K562 (cell line): Measurements from ENCODE around the gene ATXN2L. TPM values are rescaled to one million over a fixed set of nuclear protein-coding genes. Genes with fewer than 3 reads are reported as not detected.

ENCODE experiments used
- AFF1 ChIP-seq, 2 experiments: fragments of 450-650 bp; IDR thresholded peaks; 2 replicates each; pipeline ENCODE4 v1.6.1; 2018; ENCODE audit warnings: mild to moderate bottlenecking in 2 of 2, low read depth in 1 of 2; ENCODE audit not compliant: partially characterized antibody in 2 of 2
- ATF7 ChIP-seq: fragments of 450-650 bp; IDR thresholded peaks from 2 replicates; pipeline ENCODE4 v1.7.1; 2014; ENCODE audit warnings: mild to moderate bottlenecking, moderate library complexity
- CHD4 ChIP-seq: fragments of 200-600 bp; sonication (generic); IDR thresholded peaks from 3 replicates; pipeline ENCODE4 v1.6.1; 2012; ENCODE audit warnings: low read depth, mild to moderate bottlenecking, mixed read lengths, low read length, inconsistent platforms; ENCODE audit not compliant: insufficient read depth, insufficient replicate concordance, poor library complexity, severe bottlenecking
- ESRRB ChIP-seq: fragments of 250-450 bp; sonication (Bioruptor Pico); IDR thresholded peaks from 2 replicates; pipeline ENCODE4 v1.5.0; 2020; ENCODE audit warnings: mild to moderate bottlenecking, moderate library complexity, borderline replicate concordance
- GATAD2B ChIP-seq: fragments of 450-650 bp; IDR thresholded peaks from 2 replicates; pipeline ENCODE4 v1.6.1; 2017; ENCODE audit warnings: mild to moderate bottlenecking, borderline replicate concordance
- HSF4 ChIP-seq: fragments of 250-450 bp; sonication (Bioruptor Pico); IDR thresholded peaks from 2 replicates; pipeline ENCODE4 v2.1.2; 2022; ENCODE audit warnings: mild to moderate bottlenecking, moderate library complexity, borderline replicate concordance
- KLF13 ChIP-seq: fragments of 450-650 bp; IDR thresholded peaks from 2 replicates; pipeline ENCODE4 v1.6.1; 2016; ENCODE audit warnings: missing genetic modification characterization, low read depth, mild to moderate bottlenecking, missing compliant biosample characterization, moderate library complexity, borderline replicate concordance
- POU5F1 ChIP-seq: fragments of 150-350 bp; IDR thresholded peaks from 2 replicates; pipeline ENCODE4 v1.6.1; 2014; ENCODE audit warnings: borderline replicate concordance, low read length, low read depth, mild to moderate bottlenecking; ENCODE audit not compliant: partially characterized antibody
- PYGO2 ChIP-seq: fragments of 450-650 bp; IDR thresholded peaks from 2 replicates; pipeline ENCODE4 v1.6.1; 2016; ENCODE audit warnings: mild to moderate bottlenecking, missing genetic modification characterization, moderate library complexity, missing compliant biosample characterization
- RAD51 ChIP-seq: fragments of 450-650 bp; IDR thresholded peaks from 2 replicates; pipeline ENCODE4 v1.7.1; 2016; ENCODE audit warnings: low read depth, mild to moderate bottlenecking, borderline replicate concordance
- TOE1 ChIP-seq, 2 experiments: fragments of 450-650 bp in 1 of 2; sonication (generic) in 1 of 2; formaldehyde crosslinking in 1 of 2; IDR thresholded peaks; 2 replicates each; pipeline versions ENCODE4 v1.7.1 to v1.8.0; 2016 to 2022; ENCODE audit warnings: borderline replicate concordance in 2 of 2, mild to moderate bottlenecking in 2 of 2, antibody characterized with exemption in 1 of 2, inconsistent platforms in 1 of 2, low read depth in 1 of 2, missing genetic modification reagents in 1 of 2, moderate library complexity in 1 of 2
- XRCC5 ChIP-seq: fragments of 200-400 bp; formaldehyde crosslinking; IDR thresholded peaks from 2 replicates; pipeline ENCODE4 v1.6.1; 2017; ENCODE audit warnings: low read depth, mild to moderate bottlenecking, low read length
- ZFP36 ChIP-seq: fragments of 150-350 bp; IDR thresholded peaks from 2 replicates; pipeline ENCODE4 v1.6.1; 2018; ENCODE audit warnings: low read length, low read depth; ENCODE audit not compliant: partially characterized antibody
- polyA plus RNA-seq, 8 experiments: library from polyadenylated mRNA; depleted of rRNA in 4 of 8; stranded (reverse) in 5 of 8; unstranded in 3 of 8; fragments of >200 nt; fragmentation: Nextera tagmentation in 2 of 8; fragmentation: Illumina TruSeq in 1 of 8; extraction: Ambion mirVana in 2 of 8; extraction: Trizol in 1 of 8; gene quantifications; 2 replicates each; pipeline versions ENCODE4 v1.2.1 to v1.2.3, GENCODE V29; 2011 to 2014; ENCODE audit warnings: inconsistent platforms in 1 of 8, missing spikeins in 1 of 8
- total RNA-seq, 7 experiments: library from RNA; depleted of rRNA in 6 of 7; stranded (reverse); fragments of >200 nt in 6 of 7; fragmentation: Illumina TruSeq in 2 of 7; extraction: Trizol in 2 of 7; gene quantifications; 2 replicates each; pipeline versions ENCODE4 v1.2.1 to v1.2.3, GENCODE V29; 2011 to 2021; ENCODE audit warnings: low replicate concordance in 1 of 7
- TF ChIP-seq, protein P1 (sequence below): sonication (generic); formaldehyde crosslinking; IDR thresholded peaks from 2 replicates; pipeline ENCODE4 v1.8.0; 2022; ENCODE audit warnings: mild to moderate bottlenecking, missing genetic modification reagents

Gene ATXN2L
- total and polyA plus RNA-seq, 9 of the 15 experiments (the other 6 are each of a cell fraction or from before 2014, with no cell fraction given), result 3.8 to 280 (median 37.2) TPM

DNA sequence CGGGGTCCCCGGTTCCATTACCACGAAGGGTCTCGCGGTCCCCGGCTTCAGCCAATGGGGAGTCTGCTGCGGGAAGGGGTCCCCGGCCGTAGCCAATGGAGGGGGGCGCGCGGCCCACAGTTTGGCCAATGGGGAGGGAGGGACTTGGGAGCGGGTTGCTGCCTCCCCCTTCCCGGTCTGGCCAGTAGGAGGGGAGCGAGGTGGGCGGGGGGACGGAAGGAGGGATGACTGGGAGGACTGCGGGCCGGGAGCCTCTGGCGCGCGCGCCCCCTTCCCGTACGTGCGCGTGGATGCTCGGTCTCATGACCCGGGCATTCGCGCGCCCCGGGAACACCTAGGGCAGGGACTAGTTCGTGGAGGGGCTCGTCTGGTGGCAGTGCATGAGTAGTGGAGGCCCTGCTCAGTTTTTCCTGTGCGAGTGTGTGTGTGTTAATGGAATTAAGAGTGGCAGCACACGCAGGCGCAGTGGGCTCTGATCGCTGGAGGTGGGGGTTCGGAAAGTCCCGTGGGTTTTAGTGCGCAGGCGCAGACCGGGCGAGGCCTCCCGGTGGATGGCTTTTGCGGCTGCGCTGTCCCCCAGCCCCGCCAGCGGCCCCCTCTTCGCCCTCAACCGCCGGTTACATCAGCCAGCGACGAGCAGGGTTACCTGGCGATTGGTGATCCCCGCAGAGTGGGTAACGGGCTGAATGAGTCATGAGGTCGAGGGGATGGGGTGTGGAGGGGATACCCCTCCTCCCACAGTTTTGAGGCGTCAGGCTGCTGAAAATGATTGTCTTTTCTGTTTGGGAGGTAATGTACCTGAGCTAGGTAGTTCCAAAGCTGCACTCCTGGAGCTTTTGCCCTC lies 1.3 kb downstream of the ATXN2L start (continued):
- TF ChIP-seq AFF1 (IDR thresholded peaks at IDR 0.05; ENCODE audit: low read depth in 1 of 2, partially characterized antibody in 2 of 2), result peak in 1 of 2 experiments; percentile 16
- TF ChIP-seq XRCC5, result 0 out of 2 replicates have a peak, but pooled peaks have one; percentile 15
- no peak for TF ChIP-seq ZFP36
- no peak for TF ChIP-seq HSF4 (CRISPR knock-in tag)
- TF ChIP-seq, protein P1, sequence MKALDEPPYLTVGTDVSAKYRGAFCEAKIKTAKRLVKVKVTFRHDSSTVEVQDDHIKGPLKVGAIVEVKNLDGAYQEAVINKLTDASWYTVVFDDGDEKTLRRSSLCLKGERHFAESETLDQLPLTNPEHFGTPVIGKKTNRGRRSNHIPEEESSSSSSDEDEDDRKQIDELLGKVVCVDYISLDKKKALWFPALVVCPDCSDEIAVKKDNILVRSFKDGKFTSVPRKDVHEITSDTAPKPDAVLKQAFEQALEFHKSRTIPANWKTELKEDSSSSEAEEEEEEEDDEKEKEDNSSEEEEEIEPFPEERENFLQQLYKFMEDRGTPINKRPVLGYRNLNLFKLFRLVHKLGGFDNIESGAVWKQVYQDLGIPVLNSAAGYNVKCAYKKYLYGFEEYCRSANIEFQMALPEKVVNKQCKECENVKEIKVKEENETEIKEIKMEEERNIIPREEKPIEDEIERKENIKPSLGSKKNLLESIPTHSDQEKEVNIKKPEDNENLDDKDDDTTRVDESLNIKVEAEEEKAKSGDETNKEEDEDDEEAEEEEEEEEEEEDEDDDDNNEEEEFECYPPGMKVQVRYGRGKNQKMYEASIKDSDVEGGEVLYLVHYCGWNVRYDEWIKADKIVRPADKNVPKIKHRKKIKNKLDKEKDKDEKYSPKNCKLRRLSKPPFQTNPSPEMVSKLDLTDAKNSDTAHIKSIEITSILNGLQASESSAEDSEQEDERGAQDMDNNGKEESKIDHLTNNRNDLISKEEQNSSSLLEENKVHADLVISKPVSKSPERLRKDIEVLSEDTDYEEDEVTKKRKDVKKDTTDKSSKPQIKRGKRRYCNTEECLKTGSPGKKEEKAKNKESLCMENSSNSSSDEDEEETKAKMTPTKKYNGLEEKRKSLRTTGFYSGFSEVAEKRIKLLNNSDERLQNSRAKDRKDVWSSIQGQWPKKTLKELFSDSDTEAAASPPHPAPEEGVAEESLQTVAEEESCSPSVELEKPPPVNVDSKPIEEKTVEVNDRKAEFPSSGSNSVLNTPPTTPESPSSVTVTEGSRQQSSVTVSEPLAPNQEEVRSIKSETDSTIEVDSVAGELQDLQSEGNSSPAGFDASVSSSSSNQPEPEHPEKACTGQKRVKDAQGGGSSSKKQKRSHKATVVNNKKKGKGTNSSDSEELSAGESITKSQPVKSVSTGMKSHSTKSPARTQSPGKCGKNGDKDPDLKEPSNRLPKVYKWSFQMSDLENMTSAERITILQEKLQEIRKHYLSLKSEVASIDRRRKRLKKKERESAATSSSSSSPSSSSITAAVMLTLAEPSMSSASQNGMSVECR (CRISPR knock-in tag), result no peak
- no peak for TF ChIP-seq CHD4
- TF ChIP-seq GATAD2B, result no peak
- TF ChIP-seq ESRRB, result no peak
- TF ChIP-seq TOE1 (IDR thresholded peaks at IDR 0.05; ENCODE audit: borderline replicate concordance), result peak; percentile 86
- no peak; the same call in 1 of the 2 replicates for TF ChIP-seq TOE1 (CRISPR knock-in tag; IDR thresholded peaks at IDR 0.05; ENCODE audit: borderline replicate concordance, low read depth)
- 0 out of 2 replicates have a peak, but pooled peaks have one; percentile 36 for TF ChIP-seq RAD51
- TF ChIP-seq PYGO2 (tag), result no peak
- no peak for TF ChIP-seq POU5F1
- peak; percentile 77; the same call in 1 of the 2 replicates for TF ChIP-seq ATF7
- TF ChIP-seq KLF13 (tag), result no peak
